ENCODE data around the gene MSH2.
"Not testable (repeated sequence)": the region's sequence is repeated elsewhere in the genome, so short reads cannot be mapped to it uniquely, and the experiment has no call there.

Gene MSH2

GRCh38 chr2:47501374-47502200 is 98.6 kb downstream of the MSH2 start:
- DNase-seq (ENCODE audit: low read depth, low spot score) = peak; percentile 50
- no peak overlapping the region for H3K4me3 ChIP-seq (ENCODE audit: low read length)

DNA sequence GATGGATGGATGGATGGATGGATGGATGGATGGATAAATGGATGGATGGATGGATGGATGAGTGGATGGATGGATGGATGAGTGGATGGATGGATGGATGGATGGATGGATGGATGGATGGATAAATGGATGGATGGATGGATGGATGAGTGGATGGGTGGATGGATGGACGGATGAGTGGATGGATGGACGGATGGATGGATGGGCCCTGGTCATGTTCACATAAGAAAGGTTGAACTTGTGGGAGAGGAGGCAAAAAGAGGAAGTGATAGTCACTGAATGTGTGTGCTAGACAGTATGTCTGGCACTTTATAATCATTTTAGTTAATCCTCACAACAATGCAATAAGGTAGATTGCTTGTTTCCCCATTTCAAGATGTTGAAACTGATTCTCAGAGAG is 99.5 kb downstream of the MSH2 start:
- H3K4me3 ChIP-seq (ENCODE audit: low read length); DNase-seq (ENCODE audit: low read depth, low spot score): not testable (repeated sequence)

GRCh38 chr2:47503481-47504070 is 100.6 kb downstream of the MSH2 start:
- H3K4me3 ChIP-seq (ENCODE audit: low read length) = no peak overlapping the region
- no peak for DNase-seq (ENCODE audit: low read depth, low spot score)

DNA sequence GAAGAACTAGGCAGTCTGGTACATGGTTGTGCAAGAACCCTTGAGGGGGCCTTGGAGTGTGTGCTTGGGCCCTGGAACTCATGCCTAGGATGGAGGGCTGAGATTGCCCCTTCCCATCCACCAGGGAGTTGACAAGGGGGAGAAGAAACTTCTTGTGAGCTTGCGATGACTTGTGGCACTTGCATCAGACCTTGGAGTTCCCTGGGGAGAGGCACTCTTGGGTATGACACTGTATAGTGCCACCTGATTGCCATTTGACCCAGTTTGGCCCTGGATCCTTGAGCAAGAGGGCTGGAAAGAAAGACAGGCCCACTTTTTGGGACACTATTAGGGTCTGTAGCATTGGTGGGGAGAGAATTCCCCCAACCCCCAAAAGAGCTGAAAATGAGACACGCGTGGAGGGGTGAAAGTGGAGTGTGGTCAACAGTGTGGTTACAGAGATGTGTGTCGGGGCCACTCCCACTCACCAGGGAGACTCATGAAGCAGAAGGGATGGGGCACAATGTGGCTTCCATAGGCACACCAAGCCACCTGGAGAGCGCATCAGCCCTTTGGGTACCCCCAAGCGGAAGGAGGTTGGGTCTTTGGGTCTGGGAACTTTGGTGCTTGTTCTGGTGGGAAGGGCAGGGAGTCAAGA is 101.3 kb downstream of the MSH2 start:
- no peak for DNase-seq (ENCODE audit: low read depth, low spot score)
- H3K4me3 ChIP-seq (ENCODE audit: low read length) = no peak overlapping the region

GRCh38 chr2:47506024-47506423 is 103.1 kb downstream of the MSH2 start:
- no peak for DNase-seq (ENCODE audit: low read depth, low spot score)
- no peak overlapping the region for H3K4me3 ChIP-seq (ENCODE audit: low read length)

GRCh38 chr2:47506436-47506835 is 103.5 kb downstream of the MSH2 start:
- no peak overlapping the region for H3K4me3 ChIP-seq (ENCODE audit: low read length)
- no peak for DNase-seq (ENCODE audit: low read depth, low spot score)

DNA sequence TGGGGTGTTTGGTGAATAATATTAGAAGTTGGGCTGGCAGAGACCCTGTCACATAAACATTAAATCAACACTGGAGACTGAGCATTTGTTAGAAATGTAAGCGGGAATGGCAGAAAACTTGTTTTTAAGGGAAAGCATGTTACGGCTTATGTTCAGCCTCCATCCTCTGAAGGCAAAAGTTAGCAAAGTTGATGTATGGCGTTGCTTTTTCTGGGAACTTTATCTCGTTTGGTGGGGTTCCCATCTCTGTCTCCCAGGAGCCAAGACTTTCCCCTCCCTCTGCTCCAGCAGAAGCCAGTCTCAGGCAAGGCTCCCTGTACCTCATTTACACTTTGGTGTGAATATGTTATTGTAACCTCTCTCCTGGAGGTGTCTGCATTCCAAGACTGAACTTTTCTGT is 105.1 kb downstream of the MSH2 start:
- H3K4me3 ChIP-seq (ENCODE audit: low read length) = no peak overlapping the region
- DNase-seq (ENCODE audit: low read depth, low spot score) = no peak

GRCh38 chr2:47508641-47509040 is 105.7 kb downstream of the MSH2 start:
- DNase-seq (ENCODE audit: low read depth, low spot score) = peak; percentile 36
- no peak overlapping the region for H3K4me3 ChIP-seq (ENCODE audit: low read length)

GRCh38 chr2:47509250-47509649 is 106.3 kb downstream of the MSH2 start:
- no peak overlapping the region for H3K4me3 ChIP-seq (ENCODE audit: low read length)
- peak; percentile 27 for DNase-seq (ENCODE audit: low read depth, low spot score)

DNA sequence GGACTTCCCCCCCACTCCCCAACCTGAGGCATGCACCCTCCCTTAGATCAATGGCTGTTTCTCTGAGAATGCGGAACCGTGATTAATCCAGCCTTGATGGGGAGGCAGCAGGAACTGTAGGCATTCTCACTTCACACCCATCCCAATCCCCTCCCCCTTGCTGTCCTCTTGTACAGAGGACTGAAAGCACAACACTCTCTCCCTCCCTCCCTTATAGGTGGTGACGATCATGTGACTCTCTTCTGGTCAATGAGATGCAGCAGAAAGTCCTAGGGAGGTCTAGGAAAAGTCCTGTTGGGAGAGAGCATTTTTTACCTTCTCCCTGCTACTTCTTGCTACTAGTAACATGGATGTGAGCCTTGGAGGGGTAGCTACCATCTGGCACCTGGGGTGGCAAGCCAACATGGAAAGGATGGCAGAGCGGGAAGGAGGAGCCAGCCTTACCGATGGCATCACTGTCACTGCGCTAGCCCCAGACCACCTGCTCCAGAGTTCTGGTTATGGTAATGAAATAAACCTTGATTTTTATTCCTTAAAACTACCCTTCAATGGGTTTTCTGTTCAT is 106.9 kb downstream of the MSH2 start:
- H3K4me3 ChIP-seq (ENCODE audit: low read length) = no peak overlapping the region

DNA sequence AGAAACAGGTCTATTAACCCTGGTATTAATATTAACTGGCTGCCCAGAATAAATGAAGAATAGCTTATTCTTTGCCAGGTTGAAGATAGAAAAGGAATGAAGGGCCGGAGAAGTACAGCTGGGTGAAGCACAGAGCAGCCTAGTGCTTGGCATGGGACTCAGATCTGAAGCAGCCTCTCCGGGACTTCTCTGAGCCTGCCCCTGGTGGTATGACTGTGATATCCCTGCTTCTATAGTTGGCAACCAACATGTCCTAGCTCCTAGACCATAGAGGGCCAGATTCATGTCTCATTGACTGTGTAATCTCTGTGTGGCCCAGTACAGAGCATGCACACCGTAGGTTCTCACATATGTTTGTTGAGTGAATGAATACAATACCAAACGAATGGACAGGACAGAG is 107.8 kb downstream of the MSH2 start:
- no peak overlapping the region for H3K4me3 ChIP-seq (ENCODE audit: low read length)
- DNase-seq (ENCODE audit: low read depth, low spot score) = no peak

More for the DNA sequence above, 106.9 kb downstream of the MSH2 start:
- DNase-seq (ENCODE audit: low read depth, low spot score) = no peak

DNA sequence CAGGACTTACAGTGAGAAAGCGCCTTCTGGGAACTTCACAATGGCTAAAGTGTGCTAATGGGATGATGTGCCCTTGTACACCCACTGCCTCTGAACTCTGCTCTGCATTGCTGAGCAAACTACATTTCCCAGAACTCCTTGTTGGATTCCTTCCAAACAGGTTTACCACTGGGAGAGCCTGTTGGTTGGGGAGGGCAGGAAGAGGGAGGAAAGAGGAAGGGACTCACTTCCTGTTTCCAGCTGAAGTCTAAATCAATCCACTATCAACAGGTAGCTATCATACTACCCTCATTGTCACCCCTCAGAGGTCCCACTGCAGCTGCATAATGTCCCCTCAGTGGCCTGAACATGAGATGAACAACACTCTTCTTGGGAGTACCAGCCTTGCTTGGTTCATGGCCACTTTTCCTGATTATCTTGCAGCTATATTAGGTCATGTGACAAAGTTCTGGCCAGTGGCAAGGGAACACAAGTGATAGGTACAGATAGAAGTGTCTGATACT is 109.7 kb downstream of the MSH2 start:
- H3K4me3 ChIP-seq (ENCODE audit: low read length) = no peak overlapping the region
- DNase-seq (ENCODE audit: low read depth, low spot score) = no peak

DNA sequence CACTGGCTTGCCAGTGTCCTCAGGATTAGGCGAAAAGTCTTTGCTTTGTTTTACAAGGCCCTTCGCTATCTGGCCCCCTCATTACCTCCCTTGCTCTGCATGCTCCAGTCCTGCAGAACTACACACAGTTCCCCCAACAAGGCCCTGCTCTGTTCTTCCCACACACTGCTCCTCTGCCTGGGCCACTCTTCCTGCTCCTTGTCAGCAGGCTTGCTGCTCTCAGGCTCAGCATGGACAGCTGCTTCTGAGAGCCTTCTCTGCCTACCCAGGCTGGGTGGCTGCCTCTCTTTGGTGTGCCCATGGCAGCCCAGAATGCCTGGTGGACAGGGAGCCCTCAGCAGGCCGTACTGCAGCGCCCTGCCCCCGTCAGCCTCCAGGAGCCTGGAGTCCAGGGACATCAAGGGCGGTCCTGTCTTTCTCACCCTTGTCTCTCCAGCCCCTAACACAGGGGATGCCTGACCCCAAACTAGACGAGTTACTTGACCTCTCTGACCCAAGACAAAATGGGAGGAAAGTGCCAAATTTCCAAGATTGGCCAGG is 111.1 kb downstream of the MSH2 start:
- H3K4me3 ChIP-seq (ENCODE audit: low read length) = no peak overlapping the region
- no peak for DNase-seq (ENCODE audit: low read depth, low spot score)

DNA sequence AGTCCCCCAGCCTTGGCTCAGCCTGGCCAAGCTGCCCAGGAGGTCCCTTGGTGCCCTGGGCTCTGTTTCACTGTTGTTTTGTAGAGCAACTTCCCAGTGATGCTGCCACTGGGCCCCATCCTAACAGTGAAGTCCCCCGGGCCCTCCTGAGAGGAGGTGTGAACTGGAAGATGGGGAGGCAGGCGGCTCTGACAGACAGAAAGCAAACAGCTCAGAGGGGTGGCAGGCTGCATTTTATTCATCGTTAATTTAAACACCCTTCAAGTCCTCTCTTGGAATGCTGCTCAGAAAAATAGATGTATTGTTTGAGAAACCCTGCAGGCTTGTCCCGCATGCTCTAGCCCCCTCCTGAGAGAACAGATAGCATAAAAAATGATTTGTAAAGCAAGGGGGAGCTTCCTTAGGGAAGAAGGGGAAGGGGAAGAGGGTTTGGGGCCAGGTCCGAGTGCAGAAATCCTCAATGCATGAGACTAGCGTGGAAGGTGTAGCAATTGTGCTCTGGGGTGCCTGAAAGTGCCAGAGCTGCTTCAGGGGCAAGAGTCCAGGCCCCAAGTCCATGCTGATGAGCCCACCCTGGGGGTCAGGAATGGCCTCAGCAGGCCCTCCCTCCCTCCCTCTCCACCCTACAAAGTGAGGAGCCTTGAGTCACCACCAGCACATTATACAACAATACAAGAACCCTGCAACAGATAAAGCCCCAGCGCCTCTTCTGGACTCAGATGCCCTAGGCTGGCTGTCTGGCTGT is 113.6 kb downstream of the MSH2 start:
- H3K4me3 ChIP-seq (ENCODE audit: low read length) = no peak overlapping the region
- no peak for DNase-seq (ENCODE audit: low read depth, low spot score)

GRCh38 chr2:47518497-47519146 is 115.7 kb downstream of the MSH2 start:
- no peak overlapping the region for H3K4me3 ChIP-seq (ENCODE audit: low read length)
- peak; percentile 47 for DNase-seq (ENCODE audit: low read depth, low spot score)

DNA sequence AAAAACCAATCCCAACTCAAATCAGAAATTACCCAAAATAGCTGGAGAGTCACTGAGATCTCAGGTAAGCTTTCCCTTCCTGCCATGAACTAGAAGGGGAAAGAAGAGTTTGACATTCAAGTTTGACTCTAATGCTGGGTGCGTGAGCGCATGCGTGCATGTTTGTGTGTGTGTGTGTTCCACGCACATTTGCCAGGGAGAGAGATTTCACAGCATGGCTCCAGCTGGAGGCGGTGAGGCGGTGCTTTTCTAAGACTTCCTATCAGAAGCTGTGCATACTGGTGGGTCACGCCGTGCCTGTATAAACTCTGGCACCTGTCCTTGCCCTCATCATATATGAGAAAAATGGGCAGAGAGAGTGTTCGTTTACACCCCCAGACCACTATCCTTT is 116.2 kb downstream of the MSH2 start:
- H3K4me3 ChIP-seq (ENCODE audit: low read length) = no peak overlapping the region
- DNase-seq (ENCODE audit: low read depth, low spot score) = no peak

DNA sequence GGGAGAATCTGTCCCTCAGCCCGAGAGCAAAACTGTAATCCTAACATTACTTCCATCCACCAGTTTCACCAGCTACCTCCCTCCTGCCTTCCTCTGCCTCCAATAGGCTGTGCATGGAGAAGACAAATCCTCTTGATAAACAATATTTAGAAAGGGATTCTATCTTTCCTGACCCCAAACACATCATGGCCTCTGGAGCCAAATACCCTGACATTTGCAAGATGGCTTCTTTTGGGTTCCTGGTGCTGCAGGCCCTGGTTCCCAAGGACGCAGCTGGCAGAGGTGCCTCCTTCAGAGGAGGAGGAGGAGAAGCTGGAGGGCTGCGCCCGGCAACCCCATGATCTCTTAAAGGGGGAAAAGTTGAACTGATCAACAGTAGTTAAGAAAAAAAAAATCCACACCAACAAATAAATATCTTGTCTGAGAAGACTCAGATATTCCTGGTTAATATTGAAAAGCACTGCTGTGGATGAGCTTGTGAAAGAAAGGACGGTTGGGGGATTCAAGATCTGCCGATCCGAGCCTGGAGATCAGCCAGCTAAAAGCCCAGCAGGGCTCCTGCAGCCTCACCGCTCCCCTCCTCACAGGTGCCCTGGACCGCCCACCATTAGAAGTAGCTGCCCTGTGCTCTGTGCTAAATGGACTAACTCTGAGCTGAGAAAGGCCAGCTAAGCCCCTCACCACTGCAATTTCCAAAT is 116.8 kb downstream of the MSH2 start:
- no peak for DNase-seq (ENCODE audit: low read depth, low spot score)
- no peak overlapping the region for H3K4me3 ChIP-seq (ENCODE audit: low read length)

DNA sequence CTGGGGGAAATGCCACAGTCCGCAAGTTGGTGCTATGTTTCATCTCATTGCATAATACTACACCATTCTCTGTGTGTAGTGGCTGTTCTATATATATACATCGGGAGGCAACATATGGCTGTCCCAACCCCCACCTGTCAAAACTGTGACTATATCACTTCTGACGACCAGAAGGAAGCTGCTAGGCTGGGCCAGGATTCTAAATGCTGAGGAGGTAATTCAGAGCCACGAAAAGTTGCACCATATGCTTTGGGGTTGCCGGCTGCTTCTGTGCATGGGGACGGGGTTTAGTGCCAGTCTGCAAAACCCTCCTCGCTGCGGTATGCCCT is 117.3 kb downstream of the MSH2 start:
- peak overlapping the region; percentile 50 for H3K4me3 ChIP-seq (ENCODE audit: low read length)
- no peak for DNase-seq (ENCODE audit: low read depth, low spot score)
